NK-92 treated with Interleukin-12 subunit alpha and Interleukin-12 subunit beta, amount 100 ng/mL, for 24 hours (cell line): ENCODE results near the gene PCLO.
"Not testable (repeated sequence)": the region's sequence is repeated elsewhere in the genome, so short reads cannot be mapped to it uniquely, and the experiment has no call there.

Experiments used
- DNase-seq: peaks from one replicate; lab custom pipeline; 2025; lab: John Stamatoyannopoulos, UW

Gene PCLO

DNA sequence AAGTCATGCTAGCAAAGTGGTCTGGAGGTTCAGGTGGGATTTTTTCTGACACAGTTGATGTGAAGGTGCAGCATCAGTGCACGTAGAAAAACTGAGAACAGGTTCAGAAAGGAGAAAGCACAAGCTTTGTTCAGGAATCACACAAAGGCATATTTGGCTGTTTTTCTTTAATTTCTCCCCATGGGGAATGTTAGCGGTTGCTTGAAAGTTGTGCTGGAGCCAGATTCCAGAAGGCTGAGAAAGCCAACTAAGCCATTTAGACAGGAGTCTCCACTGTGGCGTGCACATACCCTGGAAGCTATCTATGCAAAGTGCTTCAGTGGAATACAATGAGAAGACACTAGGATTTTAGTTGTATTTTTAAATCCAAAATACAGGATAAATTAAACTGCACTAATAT lies 201.4 kb downstream of the PCLO start:
- DNase-seq: no peak

DNA sequence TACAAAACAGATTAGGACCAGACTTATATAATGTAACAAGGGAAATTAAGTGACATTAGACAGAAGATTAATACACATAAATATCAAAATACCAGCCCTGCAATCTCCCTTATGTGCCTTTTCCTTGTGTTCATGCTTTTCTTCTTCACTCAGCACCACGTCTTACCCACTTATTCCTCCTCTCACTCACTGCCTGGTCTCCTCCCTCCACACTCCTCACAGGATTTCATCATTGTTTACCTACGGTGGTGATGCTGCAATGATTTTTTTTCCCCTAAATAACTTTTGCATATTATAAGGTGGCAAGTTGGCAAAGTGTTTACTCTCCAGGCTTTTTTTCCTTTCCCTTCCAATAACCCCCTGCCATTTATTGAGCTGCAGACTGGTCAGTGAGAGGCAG lies 203.2 kb downstream of the PCLO start:
- DNase-seq: no peak

DNA sequence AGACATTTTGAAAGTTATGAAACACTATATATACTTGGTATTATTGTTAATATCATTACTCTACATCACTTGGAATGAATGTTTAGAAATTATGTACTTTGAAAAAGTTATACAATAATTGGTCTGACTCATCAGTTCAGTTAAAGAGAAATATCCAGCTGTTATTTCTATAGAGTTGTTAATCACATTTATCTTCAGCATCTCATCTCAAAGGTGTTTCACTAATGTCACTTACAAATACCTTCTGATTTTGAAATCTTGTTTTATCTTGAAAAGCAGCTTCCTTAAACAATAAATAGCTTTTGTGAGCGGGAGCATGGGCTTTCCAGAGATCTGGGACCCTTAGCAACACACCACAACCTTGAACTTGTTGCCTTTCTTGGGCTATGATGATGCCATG lies 205.2 kb downstream of the PCLO start:
- no peak for DNase-seq

DNA sequence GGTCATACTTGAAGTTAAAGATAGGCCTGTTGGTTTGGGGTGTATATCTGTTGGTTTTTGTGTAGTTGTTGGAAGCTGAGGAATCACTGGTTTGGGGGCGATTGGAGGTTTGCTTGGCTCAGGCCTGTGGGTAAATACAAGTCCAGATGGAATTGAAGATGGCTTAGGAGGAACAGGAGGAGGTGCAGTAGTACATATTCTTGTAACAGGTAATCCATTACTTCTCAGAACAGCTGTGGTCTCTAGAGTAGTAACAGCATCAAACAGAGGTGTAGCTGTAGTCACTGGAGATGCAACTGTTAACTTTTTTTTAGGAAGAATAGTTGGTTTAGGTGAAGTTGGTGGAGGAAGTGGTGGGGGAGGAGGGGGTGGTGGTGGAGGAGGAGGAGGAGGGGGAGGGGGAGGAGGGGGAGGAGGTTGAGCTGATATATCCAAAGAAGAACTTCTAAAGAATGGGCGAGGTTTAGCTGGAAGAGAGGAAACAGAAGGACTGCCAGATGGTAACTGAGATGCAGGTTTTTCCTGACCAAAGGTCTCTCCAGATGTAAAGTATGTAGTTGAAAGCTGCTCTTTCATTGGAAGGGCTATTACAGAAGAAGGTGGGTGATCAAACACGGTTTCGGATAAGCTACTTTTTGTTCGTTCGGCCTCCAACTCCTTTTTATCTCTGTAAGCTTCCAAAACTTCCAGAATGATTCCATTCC lies 209.2 kb downstream of the PCLO start:
- DNase-seq: no peak

DNA sequence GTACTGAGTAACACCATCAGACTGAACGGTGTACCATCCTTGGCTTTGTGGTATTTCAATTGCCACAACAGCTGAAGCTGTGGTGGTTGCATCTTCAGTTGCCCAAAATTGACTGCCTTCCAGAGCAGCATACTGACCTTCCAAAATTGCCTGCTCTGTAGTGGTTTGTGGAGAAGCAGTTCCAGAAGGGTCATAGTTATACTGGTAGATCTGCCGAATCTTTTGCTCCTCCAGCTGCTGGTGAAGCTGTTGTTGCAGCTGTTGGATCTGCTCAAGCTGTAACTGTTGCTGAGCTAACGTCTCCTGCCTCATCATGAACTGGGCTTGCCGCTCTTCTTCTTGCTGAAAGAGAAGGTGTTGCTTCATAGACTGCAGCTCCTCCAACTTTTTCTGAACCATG lies 212.2 kb downstream of the PCLO start:
- DNase-seq: no peak

DNA sequence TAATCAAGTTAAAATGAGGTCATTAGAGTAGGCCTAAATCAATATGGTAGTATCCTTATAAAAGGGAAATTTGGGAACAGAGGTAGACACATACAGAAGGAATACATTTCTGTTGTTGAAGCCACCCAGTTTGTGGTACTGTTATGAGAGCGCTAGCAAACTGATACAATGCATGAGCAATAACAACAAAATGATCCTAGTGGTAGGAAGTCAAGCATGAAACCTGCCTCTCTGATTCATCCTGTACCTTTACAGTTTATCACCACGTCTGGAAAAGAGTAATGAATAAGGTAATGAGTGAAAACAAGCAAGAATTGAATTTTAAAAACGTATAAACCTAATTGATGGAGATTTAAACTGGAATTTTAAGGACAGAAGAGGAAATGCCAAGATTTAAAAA lies 217.2 kb downstream of the PCLO start:
- DNase-seq: no peak

DNA sequence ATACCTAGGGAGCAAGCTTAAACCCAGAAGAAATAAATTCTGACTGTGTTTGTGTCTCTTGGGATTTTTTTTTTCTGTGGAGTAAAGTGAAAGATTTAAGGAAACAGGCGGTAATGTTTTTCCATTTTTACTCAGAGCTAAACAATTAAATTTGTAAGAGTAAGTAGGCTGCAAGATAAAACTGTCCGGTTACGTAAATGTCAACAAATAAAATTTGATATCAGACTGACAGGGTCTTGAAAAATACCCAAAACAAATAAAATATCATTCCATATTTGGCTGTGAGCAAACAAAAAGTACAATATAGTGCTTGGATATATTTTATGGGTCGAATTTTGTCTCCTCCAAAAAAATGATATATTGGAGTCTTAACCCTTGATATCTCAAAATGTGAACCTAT lies 217.6 kb downstream of the PCLO start:
- DNase-seq: no peak

DNA sequence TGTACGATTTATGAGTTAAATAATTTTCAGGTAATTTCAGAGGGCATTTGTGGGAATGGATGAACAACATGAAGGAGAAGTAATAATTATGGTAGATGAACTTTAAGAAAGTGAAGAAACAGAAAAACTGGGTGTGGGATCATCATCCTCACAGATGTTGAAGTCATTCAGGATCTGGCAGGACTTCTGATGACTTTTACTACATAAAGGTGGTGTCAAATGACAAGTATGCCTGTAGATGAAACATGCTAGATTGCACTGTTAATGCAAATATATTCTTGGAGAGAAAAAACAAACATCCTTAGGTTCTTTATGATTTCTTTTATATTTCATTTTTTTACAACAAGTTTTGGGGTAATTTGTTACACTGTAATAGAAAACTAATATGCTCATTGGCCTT lies 230.2 kb downstream of the PCLO start:
- DNase-seq: no peak

DNA sequence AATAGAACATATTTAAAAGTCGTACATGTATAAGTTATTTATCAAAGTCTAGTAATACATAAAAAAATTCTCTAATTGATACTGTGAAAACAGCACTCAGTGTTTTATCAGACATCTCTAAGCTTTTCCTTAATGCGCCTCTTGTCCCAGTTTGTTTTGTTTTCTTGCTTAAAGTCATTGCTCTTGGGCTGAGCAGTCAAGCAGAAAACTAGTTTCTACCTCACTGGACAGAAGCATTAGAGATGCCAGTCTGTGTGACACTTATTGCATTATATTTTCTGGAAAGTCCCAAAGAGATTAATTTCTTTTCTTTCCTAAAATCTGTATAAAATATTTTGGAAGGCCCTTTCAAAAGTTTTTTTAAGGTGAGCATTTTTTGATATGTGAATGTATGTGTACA lies 236.2 kb downstream of the PCLO start:
- DNase-seq: no peak

DNA sequence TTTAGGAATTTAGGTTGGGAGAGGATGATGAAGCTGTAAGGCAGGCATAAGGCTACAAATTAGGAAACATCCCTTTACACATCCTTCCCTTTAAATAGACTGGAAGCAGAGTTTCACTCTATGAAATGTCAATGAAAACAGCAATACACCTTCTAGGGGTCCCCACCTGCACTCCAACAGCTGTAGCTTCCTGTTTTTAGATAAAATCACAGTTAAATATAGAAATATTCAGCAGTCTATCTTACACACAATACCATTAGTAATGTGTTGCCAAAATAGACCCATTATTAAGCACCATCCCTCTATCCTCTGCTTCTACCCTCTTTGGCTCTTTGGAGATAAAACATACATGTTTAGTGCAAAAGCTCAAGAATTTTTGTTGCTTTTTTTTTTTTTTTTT lies 237.4 kb downstream of the PCLO start:
- DNase-seq: no peak

DNA sequence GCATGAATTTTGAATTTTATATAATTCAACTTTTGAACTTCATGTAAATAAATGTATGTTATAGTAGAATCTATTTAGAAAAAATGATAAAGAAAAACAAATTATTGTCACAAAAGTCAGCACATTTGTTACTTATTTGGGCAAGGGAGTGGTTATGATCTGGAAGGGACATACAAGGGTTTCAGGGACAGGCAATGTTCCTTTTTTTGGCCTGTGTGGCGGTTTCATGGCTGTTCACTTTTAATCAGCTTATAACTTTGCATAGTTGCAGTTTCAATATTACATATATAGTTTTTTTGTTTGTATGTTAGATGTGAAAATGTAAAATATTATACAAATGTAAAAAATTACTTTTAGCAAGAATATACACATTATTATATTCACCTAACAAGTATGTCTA lies 256.2 kb downstream of the PCLO start:
- no peak for DNase-seq

DNA sequence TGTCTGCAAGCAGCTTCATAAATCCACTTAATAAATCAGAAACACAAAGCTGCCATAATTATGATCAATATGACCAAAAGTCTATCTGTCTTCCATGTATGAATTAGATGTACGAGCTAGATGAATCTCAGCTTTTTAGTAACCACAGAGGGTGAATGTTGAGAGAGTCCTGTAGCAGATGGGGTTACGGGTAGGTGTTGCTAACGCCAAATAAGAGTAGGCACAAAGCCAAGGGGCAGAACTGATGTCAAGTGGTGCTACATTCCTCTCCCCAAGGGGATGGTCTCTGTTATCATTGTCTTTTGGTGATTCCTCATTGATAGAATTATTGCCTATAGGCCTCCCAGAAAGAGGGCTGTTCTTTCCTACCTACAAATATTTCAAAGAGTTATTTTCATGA lies 257.8 kb downstream of the PCLO start:
- no peak for DNase-seq

DNA sequence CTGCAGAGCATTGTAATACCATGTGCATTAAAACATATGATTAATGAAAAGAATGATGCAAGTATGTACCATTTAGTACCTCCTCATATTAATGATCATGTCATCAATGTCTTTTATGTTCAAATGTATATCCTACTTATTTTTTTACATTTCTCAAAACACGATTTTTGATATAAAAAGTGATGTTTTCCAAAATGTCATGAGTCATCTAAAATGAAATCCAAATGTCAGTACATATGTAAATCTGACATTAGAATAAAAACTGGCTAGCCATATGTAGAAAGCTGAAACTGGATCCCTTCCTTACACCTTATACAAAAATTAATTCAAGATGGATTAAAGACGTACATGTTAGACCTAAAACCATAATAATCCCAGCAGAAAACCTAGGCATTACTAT lies 261.6 kb downstream of the PCLO start:
- not testable (repeated sequence) for DNase-seq

DNA sequence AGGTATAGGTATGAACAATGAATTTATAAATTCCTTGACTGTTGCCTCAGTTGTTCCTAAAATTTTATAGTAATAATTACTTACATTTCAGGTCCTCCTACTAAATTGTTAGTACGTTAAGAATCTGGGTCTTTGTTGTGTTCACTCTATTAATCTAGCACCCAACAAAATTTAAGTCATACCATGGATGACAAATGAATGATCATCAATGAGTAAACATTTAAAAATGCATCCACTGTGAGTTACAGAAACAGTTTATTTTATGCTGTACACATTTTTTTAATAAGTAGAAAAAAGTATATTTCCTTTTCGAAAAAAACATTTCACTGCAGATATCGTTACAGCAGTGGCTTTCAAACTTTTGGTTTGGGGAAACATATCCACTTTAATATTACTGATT lies 265.2 kb downstream of the PCLO start:
- DNase-seq: no peak

DNA sequence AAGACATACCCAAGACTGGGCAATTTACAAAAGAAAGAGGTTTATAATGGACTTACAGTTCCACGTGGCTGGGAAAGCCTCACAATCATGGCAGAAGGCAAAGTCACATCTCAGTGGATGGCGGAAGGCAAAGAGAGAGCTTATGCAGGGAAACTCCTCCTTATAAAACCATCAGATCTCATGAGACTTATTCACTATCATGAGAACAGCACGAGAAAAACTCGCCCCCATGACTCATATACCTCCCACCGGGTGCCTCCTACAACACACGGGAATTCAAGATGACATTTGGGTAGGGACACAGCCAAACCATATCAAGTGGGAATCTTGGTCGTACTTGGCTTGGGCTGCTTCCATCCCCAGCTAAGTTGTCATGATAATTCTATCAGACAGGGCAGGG lies 268.3 kb downstream of the PCLO start:
- DNase-seq: not testable (repeated sequence)

DNA sequence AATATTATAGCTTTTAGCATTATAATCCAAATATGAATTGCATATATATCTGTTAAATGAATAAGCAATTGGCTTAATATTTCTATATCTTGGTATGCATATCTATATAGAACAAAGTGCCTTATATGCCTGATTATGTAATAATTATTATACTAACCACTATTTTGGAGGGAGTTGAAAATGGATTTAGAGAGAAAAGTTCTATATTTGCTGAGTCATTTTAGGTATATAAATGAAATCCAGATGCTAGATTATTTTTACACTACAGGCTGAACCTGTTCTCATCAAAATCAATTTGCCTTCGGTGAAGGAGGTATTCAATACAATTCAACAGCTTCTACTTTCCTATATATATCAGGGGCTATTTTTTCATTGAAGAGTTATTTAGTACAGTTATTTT lies 276.4 kb downstream of the PCLO start:
- DNase-seq: no peak

DNA sequence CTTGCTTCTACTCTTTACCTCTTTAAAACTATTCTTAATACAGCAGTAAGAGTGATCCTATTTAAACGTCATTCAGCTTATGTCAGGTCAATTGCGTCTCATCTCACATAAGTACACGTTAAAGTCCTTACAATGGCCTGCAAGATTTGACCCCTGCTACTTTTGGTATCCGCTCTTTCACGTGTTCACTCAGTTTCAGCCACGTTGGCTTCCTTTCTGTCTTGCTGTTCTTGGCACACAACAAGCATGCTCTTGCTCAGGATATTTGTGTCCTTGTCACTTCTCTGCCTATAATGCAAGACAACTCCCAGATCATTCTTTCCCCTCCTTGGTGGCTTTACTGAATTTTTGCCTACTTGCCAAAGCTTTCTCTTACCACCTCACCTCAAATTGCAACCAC lies 296.8 kb downstream of the PCLO start:
- DNase-seq: no peak

DNA sequence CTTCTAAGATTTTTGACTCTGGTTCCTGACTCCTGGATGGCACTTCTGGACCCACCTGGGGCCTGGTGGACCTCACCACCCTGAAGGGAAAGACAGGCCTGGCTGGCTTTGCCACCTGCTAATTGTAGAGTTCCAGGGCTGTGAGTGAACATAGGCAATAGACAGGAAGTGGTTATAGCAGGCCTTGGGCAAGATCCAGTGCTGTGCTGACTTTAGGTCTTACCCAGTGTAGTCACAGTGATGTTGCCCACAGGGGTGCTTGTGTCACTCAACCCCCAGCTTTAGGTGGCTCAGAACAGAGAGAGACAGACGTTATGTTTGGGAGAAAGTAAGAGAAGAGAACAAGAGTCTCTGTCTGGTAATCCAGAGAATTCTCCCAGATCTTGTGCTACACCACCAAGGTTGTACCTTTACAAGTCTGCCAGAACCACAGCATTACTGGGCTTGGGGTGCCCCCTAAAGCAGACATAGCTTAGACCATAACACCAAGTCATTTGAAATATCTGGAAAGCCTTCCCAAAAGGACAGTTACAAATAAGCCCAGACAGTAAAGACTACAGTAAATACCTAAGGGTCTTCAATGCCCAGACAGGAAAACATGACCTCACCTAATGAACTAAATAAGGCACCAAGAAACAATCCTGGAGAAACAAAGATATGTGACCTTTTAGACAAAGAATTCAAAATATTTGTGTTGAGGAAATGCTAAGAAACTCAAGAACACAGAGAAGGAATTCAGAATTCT lies 303.4 kb downstream of the PCLO start:
- peak; percentile 2 for DNase-seq

DNA sequence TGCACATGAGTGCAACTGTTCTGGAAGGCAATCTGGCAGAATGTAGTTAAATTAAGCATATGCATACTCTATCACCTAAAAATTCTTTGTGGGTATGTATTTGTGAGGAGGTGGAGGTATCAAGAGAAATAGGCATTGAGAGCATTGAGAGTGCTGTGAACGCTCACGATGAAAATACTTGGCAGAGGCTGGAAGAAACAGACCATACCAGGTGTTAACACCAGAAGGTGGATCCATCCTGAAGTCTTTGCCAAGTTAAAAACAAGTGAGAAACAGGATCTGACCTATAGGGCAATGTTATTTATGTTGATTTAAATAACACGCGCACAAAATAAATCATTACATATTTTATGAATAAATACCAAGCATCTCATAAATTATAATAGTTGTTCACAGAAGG lies 311.6 kb downstream of the PCLO start:
- no peak for DNase-seq

DNA sequence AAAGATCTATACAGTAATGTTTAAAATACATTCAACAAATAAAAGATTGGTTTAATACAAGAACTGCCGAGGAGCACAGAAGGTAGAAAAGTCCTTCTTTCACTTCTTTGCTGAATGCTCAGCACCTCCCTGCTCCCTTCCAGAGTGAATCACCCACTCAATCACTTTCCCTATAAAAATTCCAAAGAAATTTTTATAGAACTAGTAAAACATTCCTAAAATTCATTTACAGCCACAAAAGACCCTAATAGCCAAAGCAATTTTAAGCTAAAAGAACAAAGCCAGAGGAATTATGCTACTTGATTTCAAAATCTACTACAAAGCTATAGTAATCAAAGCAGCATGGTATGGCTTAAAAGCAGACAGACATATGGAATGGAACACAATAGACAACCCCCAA lies 320.9 kb downstream of the PCLO start:
- DNase-seq: no peak

DNA sequence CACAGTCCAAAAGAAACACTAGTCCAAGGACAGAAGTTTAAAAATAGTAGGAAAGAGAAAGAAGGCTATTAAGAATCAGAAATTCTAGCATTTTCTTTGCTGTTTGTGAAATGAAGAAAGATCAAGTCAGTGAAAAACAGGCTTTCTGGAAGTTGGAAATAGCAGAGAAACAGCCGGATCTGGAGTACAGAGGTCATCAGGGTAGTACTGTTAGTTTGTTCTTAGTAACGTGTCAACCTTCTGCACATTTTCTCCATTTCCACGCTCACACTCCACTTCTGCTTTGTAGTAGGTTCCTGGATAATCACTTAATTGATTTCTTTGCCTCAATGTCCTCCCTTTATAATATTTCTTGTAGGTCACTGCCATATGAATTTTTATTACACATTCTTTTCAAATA lies 322.6 kb downstream of the PCLO start:
- DNase-seq: no peak

DNA sequence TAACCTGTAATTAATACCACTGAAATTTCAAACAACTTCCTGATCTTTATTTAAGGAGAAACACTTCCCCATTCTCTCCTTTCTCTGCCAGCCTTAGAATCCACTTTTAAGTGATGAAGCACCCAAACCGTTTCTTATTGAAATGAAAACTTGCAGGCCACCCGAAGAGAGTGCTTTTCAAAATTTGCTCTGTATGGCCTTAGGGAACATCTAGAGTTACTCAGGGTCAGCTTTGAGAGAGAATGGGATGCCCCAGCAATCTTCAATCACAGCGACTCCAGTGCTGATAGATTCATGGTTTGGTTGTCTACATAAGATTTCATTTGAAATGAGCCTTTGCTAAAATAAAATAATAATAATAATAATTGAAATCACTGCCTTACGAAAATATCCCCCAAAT lies 323.1 kb downstream of the PCLO start:
- DNase-seq: no peak

DNA sequence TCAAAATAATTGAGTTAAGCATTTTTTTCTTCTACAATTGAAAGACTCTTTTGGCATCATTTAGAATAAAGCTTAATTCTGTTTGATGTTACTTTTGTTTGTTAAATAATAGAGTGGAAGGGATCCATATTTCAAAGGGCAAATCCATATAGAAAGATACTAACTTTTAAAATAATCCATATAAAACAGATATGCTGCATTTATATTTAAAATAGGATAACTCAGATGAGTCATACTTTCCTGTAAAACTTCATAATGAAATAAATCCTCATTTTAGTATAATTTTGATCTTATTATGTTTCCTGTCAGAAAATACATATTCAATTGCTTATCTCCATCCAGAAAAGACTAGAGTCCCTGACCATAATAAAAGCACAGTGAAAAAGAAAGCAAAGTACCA lies 323.6 kb downstream of the PCLO start:
- no peak for DNase-seq

DNA sequence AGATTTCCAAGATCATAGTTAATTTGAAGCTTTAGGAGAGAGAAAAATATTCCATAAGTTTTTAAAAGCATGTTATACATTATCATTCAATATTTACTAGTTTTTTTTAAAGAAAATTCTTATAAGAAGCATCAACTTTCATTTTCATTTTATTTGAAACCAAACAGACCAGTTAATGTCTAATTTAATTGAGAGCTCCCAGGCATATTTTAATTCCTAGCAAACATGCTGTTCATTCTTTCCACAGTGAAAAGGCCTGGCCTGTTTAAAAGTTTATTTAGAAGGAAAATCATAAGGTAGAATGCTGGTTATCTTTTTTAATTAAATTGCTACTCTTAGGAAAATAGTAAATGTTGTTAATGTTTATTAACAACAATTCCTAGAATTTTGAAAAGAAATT lies 324.4 kb downstream of the PCLO start:
- no peak for DNase-seq
